Measurements from ENCODE around the gene ARFGEF2.

ARFGEF2 gene

DNA sequence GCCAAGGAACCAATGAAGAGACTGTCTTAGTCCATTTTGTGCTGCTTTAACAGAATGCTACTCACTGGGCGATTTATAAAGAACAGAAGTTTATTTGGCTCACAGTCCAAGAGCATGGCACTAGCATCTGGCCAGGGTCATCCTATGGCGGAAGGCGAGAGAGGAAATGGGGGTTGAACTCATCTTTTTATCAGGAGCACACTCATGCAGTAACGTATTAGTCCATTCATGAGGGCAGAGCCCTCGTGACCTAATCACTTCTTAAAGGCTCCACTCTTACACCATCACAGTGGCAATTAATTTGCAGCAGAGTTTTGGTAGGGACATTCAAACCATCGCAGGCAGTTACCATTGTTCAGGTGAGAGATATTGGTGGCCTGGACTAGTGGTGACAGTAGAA lies 8.5 kb downstream of the ARFGEF2 start:
- H3K9me2 ChIP-seq (replicated peaks; ENCODE audit: low read depth, low read length), result no peaks in the 10 kb centered on the region
- H3K79me2 ChIP-seq (ENCODE audit: insufficient read depth, low read length), result peaks cover 85% of the 10 kb centered on the region
- TF ChIP-seq EZH2phosphoT487 (IDR thresholded peaks at IDR 0.05; ENCODE audit: borderline replicate concordance), result no peak
- TF ChIP-seq, protein P1, sequence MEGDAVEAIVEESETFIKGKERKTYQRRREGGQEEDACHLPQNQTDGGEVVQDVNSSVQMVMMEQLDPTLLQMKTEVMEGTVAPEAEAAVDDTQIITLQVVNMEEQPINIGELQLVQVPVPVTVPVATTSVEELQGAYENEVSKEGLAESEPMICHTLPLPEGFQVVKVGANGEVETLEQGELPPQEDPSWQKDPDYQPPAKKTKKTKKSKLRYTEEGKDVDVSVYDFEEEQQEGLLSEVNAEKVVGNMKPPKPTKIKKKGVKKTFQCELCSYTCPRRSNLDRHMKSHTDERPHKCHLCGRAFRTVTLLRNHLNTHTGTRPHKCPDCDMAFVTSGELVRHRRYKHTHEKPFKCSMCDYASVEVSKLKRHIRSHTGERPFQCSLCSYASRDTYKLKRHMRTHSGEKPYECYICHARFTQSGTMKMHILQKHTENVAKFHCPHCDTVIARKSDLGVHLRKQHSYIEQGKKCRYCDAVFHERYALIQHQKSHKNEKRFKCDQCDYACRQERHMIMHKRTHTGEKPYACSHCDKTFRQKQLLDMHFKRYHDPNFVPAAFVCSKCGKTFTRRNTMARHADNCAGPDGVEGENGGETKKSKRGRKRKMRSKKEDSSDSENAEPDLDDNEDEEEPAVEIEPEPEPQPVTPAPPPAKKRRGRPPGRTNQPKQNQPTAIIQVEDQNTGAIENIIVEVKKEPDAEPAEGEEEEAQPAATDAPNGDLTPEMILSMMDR (conservative IDR thresholded peaks at IDR 0.05; ENCODE audit: low read length), result no peak
- H4K20me1 ChIP-seq (ENCODE audit: insufficient read depth, low read length, poor library complexity, severe bottlenecking), result peaks cover 19% of the 10 kb centered on the region
- no peaks in the 10 kb centered on the region for H3F3A ChIP-seq (ENCODE audit: low read depth)
- no peak overlapping the region for H3K4me2 ChIP-seq (ENCODE audit: low read depth, low read length, poor library complexity, severe bottlenecking)
- no peaks in the 10 kb centered on the region for H3K27me3 ChIP-seq (ENCODE audit: insufficient read depth, low read length, poor library complexity, severe bottlenecking)
- no peak overlapping the region for H3K9ac ChIP-seq (ENCODE audit: low read depth, low read length, poor library complexity, severe bottlenecking)
- no peak overlapping the region for H2AFZ ChIP-seq (ENCODE audit: low read length)
- H3K36me3 ChIP-seq (ENCODE audit: insufficient read depth, low read length), result no peaks in the 10 kb centered on the region
- H3K9me3 ChIP-seq (ENCODE audit: insufficient read depth, low read depth, low read length), result no peaks in the 10 kb centered on the region
- H3K4me3 ChIP-seq (ENCODE audit: low read length, poor library complexity, severe bottlenecking), result no peak overlapping the region
- H3K4me1 ChIP-seq (ENCODE audit: insufficient read depth, low read length, poor library complexity, severe bottlenecking), result peaks cover 1% of the 10 kb centered on the region

DNA sequence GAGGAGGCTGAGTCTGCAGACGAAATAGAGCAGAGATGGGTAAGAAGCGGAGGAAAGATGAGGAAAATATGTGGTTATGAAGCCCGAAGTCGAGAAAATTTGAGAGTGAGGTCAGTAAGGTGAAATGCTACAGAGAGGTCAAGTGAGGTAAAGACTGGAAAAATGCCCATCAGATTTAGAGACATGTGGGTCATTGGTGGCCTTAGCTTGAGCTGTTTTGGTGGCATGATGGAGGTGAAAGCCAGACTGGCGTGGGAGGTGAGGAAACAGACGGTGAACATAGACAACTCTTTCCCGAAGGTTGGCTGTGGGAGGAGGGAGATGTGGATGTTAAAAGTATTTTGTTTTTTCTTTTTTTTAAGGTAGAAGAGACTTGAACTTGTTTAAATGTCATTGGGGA lies 9.4 kb downstream of the ARFGEF2 start:
- H3K9ac ChIP-seq (ENCODE audit: low read depth, low read length, poor library complexity, severe bottlenecking), result no peak overlapping the region
- H4K20me1 ChIP-seq (ENCODE audit: insufficient read depth, low read length, poor library complexity, severe bottlenecking), result peaks cover 17% of the 10 kb centered on the region
- no peak overlapping the region for H2AFZ ChIP-seq (ENCODE audit: low read length)
- no peaks in the 10 kb centered on the region for H3K9me3 ChIP-seq (ENCODE audit: insufficient read depth, low read depth, low read length)
- no peaks in the 10 kb centered on the region for H3K36me3 ChIP-seq (ENCODE audit: insufficient read depth, low read length)
- H3K27me3 ChIP-seq (ENCODE audit: insufficient read depth, low read length, poor library complexity, severe bottlenecking), result no peaks in the 10 kb centered on the region
- TF ChIP-seq, protein P1 (conservative IDR thresholded peaks at IDR 0.05; ENCODE audit: low read length), result no peak
- no peak for TF ChIP-seq EZH2phosphoT487 (IDR thresholded peaks at IDR 0.05; ENCODE audit: borderline replicate concordance)
- H3K4me1 ChIP-seq (ENCODE audit: insufficient read depth, low read length, poor library complexity, severe bottlenecking), result no peaks in the 10 kb centered on the region
- no peaks in the 10 kb centered on the region for H3K9me2 ChIP-seq (replicated peaks; ENCODE audit: low read depth, low read length)
- H3F3A ChIP-seq (ENCODE audit: low read depth), result no peaks in the 10 kb centered on the region
- no peak overlapping the region for H3K4me2 ChIP-seq (ENCODE audit: low read depth, low read length, poor library complexity, severe bottlenecking)
- H3K79me2 ChIP-seq (ENCODE audit: insufficient read depth, low read length), result peaks cover 76% of the 10 kb centered on the region
- no peak overlapping the region for H3K4me3 ChIP-seq (ENCODE audit: low read length, poor library complexity, severe bottlenecking)

DNA sequence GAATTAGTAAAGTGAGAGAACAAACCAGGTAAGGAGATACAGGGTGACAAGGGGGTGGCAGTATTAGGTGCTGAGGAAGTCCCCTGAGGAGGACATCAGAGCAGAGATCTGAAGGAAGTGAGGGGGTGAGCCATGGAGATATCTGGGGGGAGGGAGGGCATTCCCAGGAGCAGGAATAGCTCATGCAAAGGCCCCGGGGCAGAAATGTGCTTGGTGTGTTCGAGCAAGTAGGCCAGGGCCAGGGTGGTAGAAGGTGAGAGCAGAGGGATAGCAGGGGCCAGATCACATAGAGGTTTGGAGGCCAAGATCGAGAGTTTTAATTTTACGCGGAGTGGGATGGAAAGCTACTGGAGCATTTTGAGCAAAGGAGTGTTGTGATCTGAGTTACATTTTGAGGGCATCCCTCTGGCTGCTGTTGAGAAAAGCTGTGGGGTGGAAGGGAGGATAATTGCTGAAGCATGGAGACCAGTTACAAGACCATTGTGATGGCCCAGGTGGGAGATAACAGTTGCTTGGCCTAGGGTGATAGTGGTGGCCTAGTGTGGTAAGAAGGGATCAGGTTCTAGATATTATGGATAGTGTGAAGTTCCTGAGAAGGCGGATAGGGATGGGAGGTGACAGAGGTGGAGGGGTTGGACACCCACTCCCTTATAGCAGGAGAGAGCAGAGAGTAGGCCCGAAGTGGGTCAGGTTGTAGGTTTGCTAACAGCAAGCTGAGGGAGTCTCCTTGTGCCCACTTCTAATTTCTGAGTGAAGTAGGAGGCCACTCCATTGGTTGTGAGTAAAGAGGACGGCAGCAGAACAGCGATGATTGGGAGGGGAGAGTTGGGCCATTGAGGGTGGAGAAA lies 10.2 kb downstream of the ARFGEF2 start:
- Histone ChIP-seq H3K4me2 (ENCODE audit: low read depth, low read length, poor library complexity, severe bottlenecking) (no peak overlapping the region), H3K79me2 (ENCODE audit: insufficient read depth, low read length) (peaks cover 68% of the 10 kb centered on the region), H3F3A (ENCODE audit: low read depth) (no peaks in the 10 kb centered on the region)

More for the DNA sequence above, 10.2 kb downstream of the ARFGEF2 start:
- Histone ChIP-seq H3K9me3 (ENCODE audit: insufficient read depth, low read depth, low read length) (no peaks in the 10 kb centered on the region), H3K4me3 (ENCODE audit: low read length, poor library complexity, severe bottlenecking) (no peak overlapping the region), H3K36me3 (ENCODE audit: insufficient read depth, low read length) (no peaks in the 10 kb centered on the region), H3K9ac (ENCODE audit: low read depth, low read length, poor library complexity, severe bottlenecking) (no peak overlapping the region), H2AFZ (ENCODE audit: low read length) (no peak overlapping the region), H3K27me3 (ENCODE audit: insufficient read depth, low read length, poor library complexity, severe bottlenecking) (no peaks in the 10 kb centered on the region), H3K9me2 (replicated peaks; ENCODE audit: low read depth, low read length) (no peaks in the 10 kb centered on the region), H3K4me1 (ENCODE audit: insufficient read depth, low read length, poor library complexity, severe bottlenecking) (no peaks in the 10 kb centered on the region), H4K20me1 (ENCODE audit: insufficient read depth, low read length, poor library complexity, severe bottlenecking) (peaks cover 13% of the 10 kb centered on the region)
- no peak for TF ChIP-seq EZH2phosphoT487 (IDR thresholded peaks at IDR 0.05; ENCODE audit: borderline replicate concordance)
- TF ChIP-seq, protein P1 (conservative IDR thresholded peaks at IDR 0.05; ENCODE audit: low read length), result no peak

Measured in Loucy (cell line).